GM19238 (cell line): ENCODE results near the gene GPR151.

Experiments used
- DNase-seq: peaks from one replicate; pipeline ENCODE4 v3.0.0; 2011; ENCODE audit warnings: low spot score; ENCODE audit not compliant: insufficient read length

The GPR151 gene

DNA sequence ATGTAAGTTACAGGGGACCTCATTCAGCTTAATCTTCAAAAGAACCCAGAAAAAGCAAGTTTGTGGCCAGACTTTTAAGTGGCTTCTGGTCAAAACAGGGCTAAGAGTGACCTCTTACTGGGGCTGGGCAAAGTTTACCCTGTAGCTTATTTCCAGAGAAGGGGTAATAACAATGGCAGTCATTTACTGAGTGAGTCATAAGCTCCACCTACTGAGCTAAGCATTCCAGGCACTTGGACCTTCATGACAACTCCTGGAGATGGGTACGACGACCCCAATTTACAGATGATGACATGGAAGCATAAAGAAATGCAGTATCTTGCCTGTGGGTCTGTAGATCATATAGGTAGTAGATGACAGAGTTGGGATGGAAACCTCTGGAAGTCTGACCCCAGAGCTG lies 4.7 kb upstream of the GPR151 start:
- no peak for DNase-seq

GRCh38 chr5:146519554-146519953 lies 3.6 kb upstream of the GPR151 start:
- DNase-seq = no peak

GRCh38 chr5:146515473-146516150 lies 378 bp downstream of the GPR151 start:
- DNase-seq = no peak

DNA sequence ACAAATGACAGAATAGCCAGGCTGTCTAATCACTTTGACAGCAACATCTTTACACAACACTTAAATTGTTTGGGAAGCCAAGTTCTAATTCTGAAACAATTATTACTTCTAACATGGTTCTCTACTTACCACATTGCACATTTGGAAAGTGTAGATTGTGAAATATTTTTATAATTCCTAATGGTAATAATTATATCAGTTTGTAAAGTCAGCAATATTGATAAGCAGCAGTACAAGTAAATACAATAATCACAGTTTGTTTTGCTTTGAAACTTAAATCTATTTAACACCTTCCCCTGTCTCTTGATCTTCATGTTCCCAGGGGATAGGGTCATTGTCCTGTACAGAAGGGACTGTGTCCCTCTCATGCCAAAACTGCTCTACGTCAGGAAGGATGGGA lies 1.4 kb downstream of the GPR151 start:
- no peak for DNase-seq

GRCh38 chr5:146513462-146513861 lies 2.5 kb downstream of the GPR151 start:
- DNase-seq = no peak

DNA sequence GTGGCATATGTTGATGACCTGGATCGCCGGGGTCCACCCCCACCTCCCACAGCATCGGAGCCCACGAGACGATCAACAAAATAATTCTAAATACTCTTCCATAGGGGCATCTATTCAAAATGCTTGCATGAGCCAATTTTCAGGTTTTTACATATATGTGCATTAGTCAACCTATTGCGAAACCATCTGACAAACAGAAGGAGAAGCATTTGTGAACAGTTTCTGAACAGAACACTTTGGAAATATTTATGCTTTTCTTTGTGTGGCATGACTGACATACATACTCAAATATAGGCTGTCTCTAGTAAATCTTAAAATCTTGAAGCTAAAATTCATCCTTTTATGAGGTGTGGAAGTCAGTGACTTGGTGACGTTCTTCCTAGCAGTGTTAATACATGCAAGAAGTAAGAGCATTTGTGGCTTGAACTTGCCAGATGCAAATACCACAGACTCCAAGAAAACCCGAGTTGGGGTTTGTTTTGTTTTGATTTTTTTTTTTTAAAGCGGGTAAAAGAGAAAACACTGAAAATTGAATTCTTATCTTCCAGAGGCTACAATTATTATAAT lies 5.3 kb downstream of the GPR151 start:
- no peak for DNase-seq

DNA sequence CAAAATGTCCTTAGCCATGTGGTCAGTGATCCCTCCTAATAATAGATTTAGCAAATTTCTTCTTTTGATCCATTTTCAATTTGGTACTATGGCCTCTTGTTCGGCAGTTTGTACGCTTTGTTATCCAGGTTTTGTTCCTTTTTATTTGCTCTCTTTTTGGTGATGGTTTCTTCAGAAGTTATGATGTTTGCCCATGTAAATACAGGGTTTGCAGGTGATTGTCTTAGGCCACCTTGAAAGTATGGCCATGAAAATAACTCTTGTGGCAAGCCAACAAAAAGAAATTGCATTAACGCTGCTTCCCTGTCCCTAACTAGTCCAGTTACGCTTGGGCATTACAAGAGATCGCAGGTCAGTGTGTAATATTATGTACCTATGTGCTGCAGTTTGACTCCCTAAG lies 8.6 kb downstream of the GPR151 start:
- no peak for DNase-seq

- no peak for DNase-seq
Observed at GRCh38 chr5:146499680-146500079, 16.3 kb downstream of the GPR151 start.

DNA sequence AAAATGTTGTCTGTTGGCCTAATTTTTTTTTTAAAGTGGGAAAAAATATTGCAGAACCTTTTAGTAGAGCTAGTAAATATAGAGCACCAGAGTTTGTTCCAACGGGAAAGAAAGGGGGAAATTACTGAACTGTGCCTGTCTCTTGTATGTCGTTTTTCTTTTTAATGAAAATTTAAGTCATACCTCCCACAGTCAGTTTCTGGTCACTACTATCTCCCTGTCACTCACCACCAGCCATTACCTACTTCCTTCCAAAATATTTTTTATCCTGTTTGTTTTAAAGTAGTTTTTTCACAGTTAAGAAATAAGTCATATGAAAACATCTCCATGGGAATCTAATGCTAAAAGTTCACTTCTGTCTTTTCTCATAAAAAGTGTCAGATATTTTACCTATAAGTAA lies 21.3 kb downstream of the GPR151 start:
- DNase-seq = no peak

DNA sequence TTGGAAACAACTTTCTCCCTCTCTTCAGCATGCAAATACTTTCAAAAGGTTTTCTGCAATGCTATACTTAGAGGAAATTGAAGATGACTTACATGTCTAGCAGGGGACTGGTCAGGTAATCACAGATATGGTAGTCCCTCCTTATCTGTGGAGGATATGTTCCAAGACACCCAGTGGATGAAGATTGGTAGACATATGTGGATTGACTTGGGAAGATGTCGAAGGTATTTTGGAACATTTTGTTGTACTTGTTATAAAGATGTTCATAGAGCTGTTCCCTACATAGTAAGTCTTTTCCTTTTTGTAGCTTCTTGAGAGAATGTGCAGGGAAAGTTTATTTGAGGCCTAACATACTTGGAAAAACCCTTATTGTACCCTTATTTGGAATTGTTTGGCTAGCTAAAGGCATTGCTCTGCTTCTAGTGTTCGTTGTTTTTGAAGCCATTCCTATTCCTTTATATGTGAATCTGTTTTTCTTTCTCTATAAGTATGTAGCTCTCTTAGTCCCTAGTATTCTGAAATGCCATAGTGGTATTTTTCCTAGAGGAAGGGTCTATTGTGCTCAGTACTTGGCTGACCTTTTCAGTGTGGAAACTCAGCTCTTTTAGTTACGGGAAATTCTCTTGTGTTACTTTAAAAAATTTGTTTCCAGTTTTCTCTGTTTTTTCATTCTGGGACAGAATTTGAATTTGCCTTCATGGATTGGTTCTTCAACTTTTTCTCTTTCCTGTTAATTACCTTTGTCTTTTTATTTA lies 25.7 kb downstream of the GPR151 start:
- DNase-seq = no peak

DNA sequence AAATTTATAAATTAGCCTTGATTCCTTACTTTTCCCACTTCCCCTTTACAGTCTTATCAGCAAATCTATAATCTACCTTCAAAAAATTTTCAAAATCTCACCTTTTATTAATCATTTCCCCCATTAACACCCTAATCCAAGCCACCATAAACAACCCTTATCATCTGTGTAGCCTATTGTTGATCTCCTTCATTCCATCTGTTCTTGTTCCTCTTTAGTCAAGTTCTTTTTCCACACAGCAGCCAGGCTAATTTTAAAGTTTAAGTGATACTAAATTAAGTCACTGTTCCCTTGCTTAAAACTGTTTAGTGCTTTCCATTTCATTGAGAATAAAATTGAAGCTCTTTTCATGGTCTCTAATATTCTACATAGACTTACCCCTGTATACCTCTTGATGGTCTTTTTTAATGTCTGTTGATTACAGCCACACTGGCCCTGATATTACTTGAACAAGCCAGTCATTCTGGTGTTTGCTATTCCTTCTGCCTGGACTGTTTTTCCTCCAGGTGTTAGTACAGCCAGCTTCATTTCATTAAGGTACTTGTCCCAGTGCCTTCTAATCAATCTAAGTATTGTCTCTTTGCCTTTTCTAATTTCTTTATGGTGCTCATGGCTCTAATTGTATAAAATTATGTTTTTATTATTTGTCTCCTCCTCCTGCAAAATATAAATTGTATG lies 31.1 kb downstream of the GPR151 start:
- no peak for DNase-seq

DNA sequence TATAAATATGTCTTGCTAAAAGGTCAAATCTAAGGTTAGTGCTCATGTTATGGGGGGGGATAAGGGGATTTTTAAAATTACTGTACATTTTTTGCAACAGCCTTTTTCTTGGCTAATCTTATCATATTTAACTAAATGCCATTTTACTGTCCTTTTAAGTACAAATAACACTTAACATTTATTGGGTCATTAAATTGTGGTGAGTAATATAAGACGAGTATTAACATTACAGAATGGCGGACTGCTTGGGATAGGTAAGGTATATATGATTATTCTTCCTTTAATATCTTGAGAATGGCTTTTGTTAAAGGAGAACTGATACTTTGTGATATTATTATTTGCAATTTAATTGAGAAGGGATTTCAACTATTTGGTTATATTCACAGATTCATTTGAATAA lies 33.2 kb downstream of the GPR151 start:
- no peak for DNase-seq

DNA sequence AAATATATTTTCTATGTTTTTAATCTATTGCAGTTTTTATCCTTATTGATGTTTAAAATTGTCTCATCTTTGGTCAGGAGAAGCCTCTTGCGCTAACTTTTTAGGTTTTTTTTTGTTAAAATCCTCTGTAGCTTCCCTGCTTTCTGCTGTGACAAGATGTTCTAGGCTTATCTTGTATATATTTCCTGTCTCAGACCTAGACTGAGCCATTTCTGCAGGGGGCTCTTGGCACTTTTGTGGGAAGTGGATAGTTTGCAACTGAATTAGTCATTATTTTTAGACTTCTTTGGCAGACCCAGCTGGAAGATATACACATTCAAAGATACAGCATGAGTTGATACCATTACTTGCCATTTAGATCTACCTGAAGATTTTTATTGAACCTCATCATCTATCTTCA lies 40.1 kb downstream of the GPR151 start:
- no peak for DNase-seq

- no peak for DNase-seq
Observed at GRCh38 chr5:146475190-146475780, 40.7 kb downstream of the GPR151 start.

DNA sequence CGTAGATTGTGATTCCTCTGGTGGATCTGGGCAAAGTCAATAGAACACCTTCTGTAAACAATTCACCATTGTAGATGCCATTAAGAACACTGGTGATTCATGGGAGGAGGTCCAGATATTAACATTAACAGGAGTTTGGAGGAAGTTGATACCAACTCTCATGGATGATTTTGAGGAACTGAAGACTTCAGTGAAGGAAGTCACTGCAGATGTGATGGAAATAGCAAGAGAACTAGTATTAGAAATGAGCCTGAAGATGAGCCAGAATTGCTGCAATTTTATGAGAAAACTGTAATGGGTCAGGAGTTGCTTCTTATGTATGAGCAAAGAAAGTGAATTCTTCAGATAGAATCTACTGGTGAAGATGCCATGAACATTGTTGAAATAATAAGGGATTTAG lies 41.9 kb downstream of the GPR151 start:
- no peak for DNase-seq

GRCh38 chr5:146467760-146468159 lies 48.2 kb downstream of the GPR151 start:
- DNase-seq = no peak

GRCh38 chr5:146466521-146467349 lies 49.3 kb downstream of the GPR151 start:
- DNase-seq = no peak

GRCh38 chr5:146463446-146463845 lies 52.5 kb downstream of the GPR151 start:
- no peak for DNase-seq
